Activated naive CD4-positive, alpha-beta T cell treated with anti-CD3 and anti-CD28 coated beads, Interleukin-2, amount 50 U/mL, for 16 hours (primary cell): ENCODE measurements around the gene CREB3L2.

Experiments
- DNase-seq: peaks from one replicate; pipeline ENCODE4 v3.0.0-alpha.2; 2020

Gene CREB3L2

GRCh38 chr7:138009350-138009653 is 7.4 kb upstream of the CREB3L2 start:
- no peak for DNase-seq

GRCh38 chr7:138008588-138009349 is 6.9 kb upstream of the CREB3L2 start:
- DNase-seq = no peak

GRCh38 chr7:138008019-138008587 is 6.2 kb upstream of the CREB3L2 start:
- no peak for DNase-seq

- DNase-seq = no peak
Observed at GRCh38 chr7:138006106-138006505, 4.2 kb upstream of the CREB3L2 start.

- no peak for DNase-seq
Observed at GRCh38 chr7:138004936-138005335, 3.0 kb upstream of the CREB3L2 start.

GRCh38 chr7:138004046-138004445 is 2.2 kb upstream of the CREB3L2 start:
- no peak for DNase-seq

GRCh38 chr7:138002828-138003189 is 923 bp upstream of the CREB3L2 start:
- no peak for DNase-seq

GRCh38 chr7:138002096-138002827 is 376 bp upstream of the CREB3L2 start:
- DNase-seq = peak; percentile 96

- no peak for DNase-seq
Observed at GRCh38 chr7:138000081-138000701, 1.7 kb downstream of the CREB3L2 start.

GRCh38 chr7:137999496-138000080 is 2.3 kb downstream of the CREB3L2 start:
- no peak for DNase-seq

- no peak for DNase-seq
Observed at GRCh38 chr7:137998250-137998649, 3.6 kb downstream of the CREB3L2 start.

GRCh38 chr7:137996871-137997270 is 5.0 kb downstream of the CREB3L2 start:
- no peak for DNase-seq

GRCh38 chr7:137996386-137996851 is 5.5 kb downstream of the CREB3L2 start:
- DNase-seq = no peak

- no peak for DNase-seq
Observed at GRCh38 chr7:137994216-137994615, 7.7 kb downstream of the CREB3L2 start.

- DNase-seq = no peak
Observed at GRCh38 chr7:137993395-137993743, 8.5 kb downstream of the CREB3L2 start.

- no peak for DNase-seq
Observed at GRCh38 chr7:137992550-137993394, 9.1 kb downstream of the CREB3L2 start.

- no peak for DNase-seq
Observed at GRCh38 chr7:137992104-137992549, 9.8 kb downstream of the CREB3L2 start.

GRCh38 chr7:137990251-137990941 is 11.5 kb downstream of the CREB3L2 start:
- no peak for DNase-seq

- DNase-seq = no peak
Observed at GRCh38 chr7:137989590-137989989, 12.3 kb downstream of the CREB3L2 start.

- no peak for DNase-seq
Observed at GRCh38 chr7:137989094-137989493, 12.8 kb downstream of the CREB3L2 start.

GRCh38 chr7:137987968-137988367 is 13.9 kb downstream of the CREB3L2 start:
- DNase-seq = no peak

- no peak for DNase-seq
Observed at GRCh38 chr7:137987563-137987962, 14.3 kb downstream of the CREB3L2 start.
